Stimulated activated CD4-positive, alpha-beta T cell treated with anti-CD3 and anti-CD28 coated beads, Interleukin-1b, Interleukin-23, amount 100 ng/mL, for 24 hours (primary cell): ENCODE data around the gene NCAN.

Experiments
- DNase-seq, 4 experiments: peaks; one replicate each; pipeline ENCODE4 v3.0.0-alpha.2; 2020; ENCODE audit warnings: low read depth in 4 of 4, low spot score in 1 of 4

NCAN gene

DNA sequence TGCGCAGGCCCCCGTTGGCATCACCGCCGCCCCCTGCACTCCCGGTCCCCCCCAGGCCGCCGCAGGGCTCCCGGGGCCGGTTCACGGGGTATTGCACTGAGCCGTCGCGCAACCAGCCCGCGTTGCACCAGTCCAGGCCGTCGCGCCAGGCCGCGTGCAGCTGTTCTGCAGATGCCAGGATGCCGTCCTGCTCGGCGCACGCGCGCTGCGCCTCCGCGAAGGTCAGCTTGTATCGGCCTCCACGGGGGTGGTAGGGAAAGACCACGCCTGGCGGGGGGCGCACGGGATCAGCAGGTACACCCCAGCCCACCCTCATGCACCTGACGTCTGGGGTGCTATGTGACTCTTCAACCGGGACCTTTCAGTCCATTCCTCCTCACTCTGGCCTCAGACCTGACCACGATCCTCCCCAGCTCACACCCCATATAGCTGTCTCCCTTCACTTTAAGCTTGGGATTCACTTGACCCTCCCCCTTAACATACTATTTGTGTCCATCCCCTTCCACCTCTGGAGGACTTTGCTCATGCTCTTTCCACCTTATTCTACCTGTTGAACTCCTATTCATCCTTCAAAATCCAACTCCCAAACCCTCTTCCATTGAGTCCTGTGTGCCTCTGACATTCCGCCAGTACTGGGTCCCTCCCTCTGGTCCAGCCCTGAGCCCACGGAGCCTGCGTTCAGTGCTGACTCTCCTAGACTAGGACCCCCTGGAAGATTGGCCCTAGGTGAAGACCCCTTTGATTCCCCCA is 47.0 kb downstream of the NCAN start:
- no peak for DNase-seq

DNA sequence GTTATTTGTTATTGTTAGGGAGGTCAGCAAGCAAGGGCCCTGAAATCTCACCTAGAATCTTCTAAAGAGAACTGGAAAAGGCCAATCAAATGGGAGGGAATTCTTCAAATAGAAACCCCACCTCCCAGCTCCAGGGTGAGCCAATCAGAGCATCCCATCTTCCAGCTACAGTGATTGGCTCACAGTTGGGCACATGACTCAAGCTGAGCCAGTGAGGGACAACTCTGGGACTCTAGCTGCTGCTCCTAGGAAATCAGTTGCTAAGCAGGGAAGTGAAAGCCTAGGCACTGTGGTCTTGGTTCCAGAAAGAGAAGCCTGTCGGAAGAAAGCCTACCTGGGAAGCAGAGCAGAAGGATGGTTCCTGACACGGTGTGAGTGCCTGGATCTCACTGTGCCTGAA is 48.0 kb downstream of the NCAN start:
- DNase-seq: no peak

DNA sequence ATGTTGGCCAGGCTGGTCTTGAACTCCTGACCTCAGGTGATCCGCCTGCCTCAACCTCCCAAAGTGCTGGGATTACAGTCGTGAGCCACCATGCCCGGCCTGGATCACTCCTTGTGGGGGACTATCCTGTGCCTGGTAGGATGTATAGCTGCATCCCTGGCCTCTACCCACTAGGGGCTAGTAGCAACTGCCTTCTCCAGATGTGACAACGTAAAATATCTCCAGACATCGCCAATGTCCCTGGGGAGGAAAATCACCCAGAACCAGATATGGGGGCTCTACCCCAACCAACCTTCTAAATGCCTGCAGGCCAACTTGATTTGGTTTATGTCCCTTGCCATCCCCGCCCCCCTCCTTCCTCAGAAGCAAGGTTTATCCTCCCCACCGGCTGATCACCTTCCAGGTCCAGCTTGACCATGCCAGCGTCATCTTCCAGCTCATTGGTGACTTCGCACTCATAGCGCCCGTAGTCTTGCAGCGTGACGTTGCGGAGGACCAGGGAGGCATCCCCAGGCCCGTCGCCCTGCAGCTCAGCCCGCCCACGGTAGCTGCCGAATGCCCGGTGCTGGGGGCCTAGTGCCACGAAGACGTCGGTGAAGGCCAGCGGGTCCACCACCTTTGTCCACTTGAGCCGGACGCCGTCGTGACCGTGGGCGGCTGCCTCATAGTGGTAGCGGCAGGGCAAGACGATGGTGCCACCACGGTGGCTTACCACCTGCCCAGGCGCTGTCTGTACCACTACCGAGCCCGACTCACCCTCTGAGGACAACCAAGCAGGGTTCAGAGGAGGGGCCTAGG is 48.9 kb downstream of the NCAN start:
- no peak for DNase-seq

DNA sequence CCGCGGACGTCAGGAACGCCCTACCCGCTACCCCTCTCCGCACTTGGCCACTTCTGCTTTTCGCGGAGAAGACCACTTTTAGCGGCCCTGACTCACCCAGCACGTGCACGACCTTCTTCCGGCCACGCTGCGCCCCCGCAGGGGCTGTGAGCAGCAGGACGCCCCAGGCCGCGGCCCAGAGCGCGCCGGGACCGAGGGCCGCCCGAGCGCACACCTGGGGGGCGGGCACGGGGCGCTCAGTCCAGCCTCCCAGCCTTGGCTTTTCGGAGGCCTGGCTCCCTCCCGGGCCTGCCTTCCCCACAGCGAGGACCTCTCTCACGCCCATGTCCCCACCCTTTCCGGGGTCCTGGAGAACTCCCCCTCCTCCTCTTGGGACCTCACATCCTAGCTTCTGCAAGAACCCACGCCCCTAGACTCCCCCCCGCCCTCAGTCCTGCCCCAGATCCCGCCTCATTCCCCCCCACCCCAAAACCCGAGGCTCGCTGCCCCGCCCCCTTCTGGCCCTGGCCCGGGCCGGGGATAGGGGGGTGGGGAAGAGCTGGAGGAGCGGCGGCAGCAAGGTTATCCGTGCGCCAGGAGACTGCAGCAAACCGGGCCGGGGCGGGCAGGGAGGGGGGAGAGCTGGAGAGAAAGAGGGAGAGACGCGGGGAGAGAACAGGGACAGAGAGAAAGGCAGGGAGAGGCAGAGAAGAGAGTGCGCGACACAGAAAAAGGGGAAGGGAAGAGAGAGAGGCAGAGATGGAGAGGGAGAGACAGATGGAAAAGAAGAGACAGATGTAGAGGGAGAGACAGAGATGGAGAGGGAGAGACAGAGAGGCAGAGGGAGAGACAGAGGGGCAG is 49.8 kb downstream of the NCAN start:
- no peak for DNase-seq

DNA sequence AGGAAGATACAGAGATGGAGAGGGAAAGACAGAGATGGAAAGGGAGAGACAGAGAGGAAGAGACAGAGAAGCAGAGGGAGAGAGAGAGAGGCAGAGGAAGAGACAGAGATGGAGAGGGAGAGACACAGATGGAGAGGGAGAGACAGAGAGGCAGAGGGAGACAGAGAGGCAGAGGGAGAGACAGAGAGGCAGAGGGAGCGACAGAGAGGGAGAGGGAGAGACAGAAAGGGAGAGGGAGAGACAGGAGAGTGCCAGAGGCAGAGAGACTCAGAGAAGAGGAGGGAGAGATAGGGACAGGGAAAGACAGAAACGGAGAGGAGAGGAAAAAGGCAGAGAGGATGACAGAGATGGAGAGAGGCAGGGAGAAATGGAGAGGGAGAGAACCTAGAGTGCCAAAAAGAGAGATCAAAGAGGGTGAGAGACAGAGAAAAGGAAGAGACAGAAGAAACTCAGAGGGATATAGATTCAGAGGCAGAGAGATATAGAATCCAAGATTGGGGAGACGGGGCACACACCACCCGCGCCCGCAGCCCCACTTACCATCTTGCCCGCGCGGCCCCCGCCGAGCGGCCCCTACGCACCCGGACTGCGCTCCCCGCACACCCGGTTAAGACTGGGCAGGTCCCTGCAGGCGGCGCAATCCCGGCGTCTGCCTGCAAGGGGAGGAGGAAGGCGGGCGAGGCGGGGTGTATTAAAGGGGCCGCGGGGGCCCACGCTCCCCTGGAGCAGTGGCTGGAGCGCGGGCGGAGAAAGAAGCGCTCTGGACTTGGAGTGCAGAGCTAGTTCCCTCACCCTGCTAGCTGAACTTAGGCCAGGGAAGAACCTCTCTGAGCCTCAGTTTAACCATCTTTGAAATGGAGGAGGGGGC is 50.7 kb downstream of the NCAN start:
- no peak for DNase-seq

DNA sequence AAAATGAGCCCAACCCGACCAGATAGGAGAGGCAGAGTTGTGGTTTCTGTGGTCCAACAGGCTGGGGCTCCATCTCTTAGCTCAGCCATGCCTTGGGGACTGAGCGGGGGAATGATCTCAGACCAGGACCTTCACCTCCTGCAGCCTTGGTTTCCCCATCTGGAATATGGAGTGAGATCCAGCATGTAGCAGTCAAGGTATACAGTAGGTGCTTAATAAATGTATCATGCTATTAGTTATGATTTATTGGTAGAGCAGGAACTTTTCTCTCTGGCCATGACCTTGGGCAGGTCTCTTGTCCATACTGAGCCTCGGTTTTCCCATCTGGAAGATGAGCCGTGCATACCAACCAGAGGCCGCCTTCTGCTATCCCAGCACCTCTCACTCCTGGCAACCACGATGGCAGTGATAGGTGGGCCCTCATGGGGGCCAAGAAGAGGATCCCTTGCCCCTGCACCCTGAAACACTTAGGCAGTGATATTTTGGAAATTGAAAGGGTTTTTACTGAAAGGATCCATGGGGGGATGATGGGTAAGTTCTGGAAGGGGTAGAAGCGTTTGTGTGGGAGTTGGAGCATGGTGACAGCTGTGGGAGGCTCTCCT is 52.2 kb downstream of the NCAN start:
- DNase-seq: no peak

DNA sequence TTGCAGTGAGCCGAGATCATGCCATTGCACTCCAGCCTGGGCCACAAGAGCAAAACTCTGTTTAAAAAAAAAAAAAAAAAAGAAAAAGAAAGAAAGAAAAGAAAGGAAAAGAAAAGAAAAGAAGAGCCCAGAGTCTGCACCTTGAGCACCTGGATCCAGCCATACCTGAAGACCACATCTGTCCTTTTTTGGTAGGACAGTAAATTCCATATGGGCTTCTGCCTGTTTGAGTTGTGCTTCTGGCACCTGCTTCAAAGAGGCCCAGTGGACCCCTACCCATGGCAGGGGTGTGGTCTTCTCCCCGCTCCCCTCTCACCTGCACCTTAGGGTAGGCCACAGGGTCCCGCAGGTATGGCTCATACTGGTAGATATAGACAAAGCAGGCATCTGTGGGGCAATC is 55.5 kb downstream of the NCAN start:
- DNase-seq: no peak

DNA sequence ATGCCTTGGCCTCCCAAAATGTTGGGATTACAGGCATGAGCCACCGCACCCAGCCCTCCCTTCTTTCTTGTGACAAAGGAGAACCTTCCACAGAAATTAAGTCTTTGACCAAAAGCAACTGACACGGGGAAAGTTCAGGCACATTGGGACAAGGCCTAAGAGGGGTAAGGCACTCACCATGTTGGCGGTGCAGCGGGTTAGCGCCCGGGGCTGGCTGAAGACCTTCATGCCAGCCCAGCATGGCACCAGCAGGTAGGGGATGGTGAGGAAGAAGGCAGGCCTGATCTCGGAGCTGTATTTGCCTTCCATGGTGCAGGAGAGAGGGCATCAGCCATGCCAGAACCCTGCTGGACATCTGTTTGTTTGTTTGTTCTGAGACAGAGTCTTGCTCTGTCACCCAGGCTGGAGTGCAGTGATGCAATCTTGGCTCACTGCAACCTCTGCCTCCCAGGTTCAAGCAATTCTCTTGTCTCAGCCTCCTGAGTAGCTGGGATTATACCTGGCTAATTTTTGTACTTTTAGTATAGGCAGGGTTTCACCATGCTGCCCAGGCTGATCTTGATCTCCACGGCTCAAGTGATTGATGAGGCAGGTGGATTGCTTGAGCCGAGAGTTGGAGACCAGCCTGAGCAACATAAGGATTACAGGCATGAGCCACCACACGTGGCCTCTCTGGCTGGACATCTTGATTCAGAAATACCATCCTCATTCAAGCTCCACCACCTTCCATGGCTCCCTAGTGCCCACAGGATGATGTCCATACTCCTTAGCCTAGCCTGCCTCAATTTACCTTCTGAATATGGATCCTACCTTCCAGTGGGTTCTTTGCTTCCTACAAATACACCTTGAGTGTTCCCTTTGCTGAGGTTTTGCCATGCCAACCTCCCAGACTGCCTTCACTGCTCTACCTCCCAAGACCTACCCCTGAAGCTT is 57.0 kb downstream of the NCAN start:
- DNase-seq: no peak

DNA sequence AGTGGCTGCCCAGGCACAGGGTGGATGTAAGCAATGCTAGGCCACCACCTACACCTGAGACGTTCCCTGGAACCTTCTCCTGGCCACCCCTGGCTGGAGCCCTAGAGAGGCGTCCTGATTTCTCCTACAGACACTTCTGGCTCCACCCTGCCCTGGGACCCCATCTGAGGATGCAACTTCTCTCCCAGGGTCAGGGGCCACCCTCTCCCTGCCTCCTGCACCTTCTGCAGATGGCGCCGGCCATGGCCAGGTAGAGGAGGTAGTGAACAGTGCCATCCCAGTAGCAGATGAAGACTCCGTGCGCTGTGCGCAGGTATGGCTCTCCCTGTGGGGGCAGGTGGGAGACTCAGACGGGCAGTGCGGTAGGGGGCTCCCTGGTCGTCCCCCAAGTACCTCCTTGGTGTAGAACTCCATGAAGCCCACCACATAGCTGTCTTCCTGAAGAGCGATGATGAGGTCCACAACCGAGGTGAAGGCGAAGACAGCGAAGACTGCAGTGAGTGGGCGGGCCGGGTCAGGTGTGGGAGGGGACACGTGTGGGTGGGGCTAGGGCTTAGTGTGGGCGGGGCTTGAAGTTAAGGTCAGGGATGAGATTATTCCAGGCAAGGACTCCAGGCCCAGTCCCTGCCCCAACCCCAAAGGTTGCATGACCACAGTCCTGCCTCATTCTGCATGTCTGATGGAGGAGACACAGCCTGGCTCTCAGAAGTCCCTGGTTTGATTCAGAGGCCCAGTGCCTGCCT is 58.4 kb downstream of the NCAN start:
- DNase-seq: no peak

DNA sequence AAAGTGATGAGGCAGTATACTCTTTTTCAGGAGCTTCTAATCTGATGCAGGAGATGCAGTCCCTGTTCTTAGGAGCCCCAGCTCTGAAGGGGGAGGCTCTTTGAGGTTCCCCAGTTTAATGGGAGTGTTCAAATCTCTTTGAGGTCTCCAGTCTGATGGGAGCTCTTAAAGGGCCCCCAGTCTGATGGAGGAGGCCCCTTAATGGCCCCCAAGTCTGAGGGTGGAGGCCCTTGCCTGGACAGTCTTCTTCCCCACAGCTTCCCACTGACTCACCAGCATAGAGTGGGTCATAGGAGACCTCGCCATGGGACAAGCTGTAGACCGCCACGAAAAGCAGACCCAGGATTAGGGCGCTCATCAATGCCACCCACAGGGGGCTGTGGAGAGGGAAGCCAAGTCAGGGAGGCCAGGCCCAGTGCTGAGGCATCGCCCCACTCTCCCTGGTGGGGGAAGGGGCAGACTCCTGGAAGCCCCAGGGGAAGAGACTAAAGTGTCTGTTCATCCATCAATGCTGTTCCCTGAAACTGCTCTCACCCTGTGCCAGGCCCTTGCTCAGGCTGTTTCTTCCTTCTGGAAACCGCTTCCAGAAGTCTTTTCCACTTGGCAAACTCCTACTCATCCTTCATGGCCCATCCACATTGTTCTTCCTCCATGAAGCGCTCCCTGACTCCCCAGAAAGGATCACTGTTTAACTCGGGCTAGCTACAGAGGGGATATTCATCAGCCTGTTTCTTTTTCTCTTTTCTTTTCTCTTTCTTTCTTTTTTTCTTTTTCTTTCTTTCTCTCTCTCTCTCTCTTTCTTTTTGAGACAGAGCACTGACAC is 59.2 kb downstream of the NCAN start:
- no peak for DNase-seq

DNA sequence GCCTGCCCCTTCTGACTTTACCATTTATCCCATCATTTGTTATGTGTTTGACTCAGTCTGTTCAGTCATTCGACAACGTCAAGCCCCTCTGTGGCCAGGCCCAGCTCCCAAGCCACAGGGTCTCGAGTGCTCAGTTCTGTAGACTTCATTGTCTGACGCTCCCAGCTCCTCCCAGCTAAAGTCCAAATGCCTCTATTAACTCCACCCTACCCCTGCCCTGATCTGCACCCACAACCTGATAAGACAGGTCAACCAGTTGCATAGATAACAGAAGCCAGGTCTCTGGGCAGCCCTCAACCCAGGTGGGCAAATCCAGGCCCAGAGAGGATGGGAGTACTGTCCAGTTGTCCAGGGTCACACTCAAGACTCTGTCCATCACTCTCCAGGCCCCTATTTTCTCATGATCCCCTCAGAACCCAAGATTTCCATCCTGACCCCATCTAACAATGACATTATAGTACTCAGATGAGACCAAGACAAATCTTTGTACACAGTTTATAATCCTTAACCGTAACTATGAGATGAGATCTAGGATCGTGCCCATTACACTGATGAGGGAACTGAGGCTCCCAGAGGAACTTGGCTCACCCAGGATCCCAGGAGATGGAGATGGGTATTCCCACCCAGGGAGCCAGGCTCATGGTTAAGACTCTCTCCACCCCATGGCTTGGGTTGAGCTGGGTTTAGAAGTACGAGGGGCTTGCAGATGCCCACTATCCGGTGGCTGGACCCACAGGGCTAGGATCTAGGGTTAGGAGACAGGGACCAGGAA is 60.3 kb downstream of the NCAN start:
- no peak for DNase-seq

DNA sequence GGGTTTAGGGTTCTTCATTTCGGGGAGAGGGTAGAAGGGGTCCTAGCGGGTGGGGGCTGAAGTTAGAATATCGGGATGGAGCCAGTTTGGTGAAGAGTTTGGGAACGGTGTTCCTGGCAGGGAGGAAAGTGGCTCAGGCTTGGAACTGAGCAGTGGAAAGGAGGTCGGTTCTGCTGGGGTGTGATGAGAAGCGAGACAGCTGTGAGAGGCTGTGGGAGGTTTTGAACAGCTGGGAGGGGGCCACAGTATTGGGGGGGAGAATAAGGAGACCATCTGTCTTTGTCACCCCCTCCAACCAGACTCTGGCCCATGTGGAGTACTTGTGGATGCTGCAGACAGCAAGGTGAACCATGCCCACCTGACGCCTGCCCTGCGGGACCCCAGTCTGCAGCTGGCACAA is 62.4 kb downstream of the NCAN start:
- no peak for DNase-seq

DNA sequence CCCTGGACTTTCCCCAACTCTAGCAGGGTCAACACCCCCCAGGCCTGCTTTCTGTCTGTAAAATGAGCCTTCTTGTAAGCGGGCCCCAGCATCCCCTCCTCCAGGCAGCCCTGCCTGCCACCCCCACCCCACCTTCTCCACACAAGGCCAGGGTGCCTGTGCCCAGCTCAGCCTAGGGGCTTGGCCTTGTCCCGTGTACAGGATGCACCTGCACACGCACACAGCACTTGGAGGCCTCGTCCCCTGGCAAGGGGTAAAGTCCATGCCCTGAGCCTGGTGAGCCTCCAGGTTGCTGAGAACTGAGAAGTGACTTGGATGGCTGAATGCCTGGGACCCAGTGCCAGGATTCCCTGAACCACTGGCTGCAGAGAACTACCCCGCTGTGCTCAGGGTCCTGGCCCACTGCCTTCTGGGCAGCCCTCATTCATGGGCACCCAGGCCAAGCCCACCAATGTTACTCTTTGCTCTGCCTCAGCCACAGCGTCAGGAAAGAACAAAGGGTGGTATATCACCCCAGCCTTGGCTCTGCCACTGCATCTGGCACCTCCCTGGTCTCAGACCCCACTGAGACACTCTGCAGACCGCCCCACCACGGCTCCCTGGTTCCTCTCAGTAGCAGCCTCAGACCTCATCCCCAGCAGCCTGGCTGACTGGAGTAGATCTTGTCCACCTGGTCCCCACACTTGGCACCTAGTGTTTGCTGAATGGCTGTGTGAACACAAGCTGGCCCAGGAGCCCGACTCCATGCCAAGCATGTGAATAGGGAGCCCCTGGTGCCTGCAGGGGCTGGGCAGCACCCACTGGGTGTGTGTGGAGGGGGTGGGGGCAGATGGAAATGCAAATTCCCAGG is 63.2 kb downstream of the NCAN start:
- DNase-seq: no peak

DNA sequence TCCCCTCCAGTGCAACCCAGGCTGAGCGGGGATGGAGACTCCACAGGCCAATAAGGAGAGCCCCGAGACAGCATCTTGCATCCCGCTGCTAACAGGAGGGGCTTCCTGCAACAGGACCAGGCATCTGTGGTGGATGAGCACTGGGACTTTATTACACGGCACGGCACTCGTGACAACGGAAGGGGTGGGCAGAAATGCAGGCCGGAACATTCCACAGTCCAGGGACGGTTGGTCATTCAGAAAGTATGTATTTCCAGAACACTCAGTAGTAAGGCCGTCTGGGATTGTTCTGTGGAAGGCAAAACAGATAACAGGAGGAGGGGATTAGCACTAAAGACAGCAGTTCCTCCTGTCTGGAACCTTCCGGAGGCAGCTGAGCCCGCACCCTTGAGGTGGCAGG is 64.6 kb downstream of the NCAN start:
- no peak for DNase-seq

DNA sequence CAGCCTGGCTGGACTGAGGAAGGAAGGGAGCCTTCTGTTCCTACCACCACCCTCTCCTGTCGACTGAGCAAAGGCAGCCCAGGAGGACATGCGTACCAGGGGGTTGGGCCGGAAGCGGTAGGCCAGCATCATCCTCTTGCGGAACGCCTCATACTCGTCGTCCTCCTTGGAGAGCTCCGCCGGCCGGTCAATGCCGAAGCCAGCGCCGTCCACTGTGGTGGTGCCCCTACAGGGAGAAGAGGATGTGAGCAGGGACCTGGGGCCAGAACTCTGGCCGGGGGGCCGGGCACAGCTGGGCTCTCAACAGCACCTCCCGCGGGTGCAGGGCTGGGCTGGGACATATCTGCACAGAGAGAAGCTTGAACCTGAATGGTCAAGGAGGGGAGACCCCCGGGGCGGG is 65.1 kb downstream of the NCAN start:
- DNase-seq: no peak

DNA sequence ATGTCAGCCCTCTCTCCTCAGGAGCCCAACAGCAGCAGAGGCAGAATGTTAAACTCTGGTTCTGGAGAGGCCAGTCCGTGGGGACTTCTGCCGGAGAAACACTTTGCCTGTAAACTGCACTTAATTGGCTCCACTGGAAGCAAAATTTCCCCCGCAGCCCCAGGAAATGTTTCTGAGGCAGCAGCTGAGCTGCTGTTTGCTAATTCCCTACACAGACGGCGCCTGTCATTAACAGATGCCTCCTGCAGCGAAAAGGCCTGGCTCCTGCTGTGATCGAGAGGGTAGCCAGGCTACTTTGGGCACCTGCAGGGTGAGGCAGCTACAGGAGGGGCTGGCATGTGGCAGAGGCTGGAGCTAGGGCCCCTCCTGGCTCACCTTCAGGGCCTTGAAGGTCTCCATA is 66.6 kb downstream of the NCAN start:
- DNase-seq: no peak
